ENCODE measurements around the gene NR4A3. TPM values are rescaled to one million over a fixed set of nuclear protein-coding genes. Genes with fewer than 3 reads are reported as not detected.

The NR4A3 gene
- total RNA-seq, 1 experiment from 2014 or later, result 0.24 TPM

DNA sequence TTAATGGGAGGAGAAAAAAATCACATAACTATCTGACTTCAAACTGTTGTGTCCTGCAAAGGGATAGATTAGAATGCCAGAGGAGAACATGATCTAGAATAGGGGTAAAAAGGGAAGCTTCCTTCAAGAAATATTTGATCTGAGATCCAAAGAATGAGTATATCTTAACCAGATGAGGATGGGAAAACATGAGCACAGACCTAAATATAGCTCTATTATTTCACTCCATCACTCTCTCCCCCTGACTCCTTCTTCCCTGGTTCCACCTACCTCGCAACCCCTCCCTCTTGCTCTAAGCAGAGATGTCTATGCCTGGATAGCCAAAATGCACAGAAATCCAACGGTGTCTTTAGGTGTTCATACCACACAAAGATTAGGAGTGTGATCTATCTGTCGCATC, 36.4 kb downstream of the NR4A3 start:
- Histone ChIP-seq H3K4me2 (ENCODE audit: insufficient read depth, insufficient read length, low read length) (no peak overlapping the region), H3K14ac (ENCODE audit: insufficient read depth, low read length) (no peak overlapping the region), H3K79me2 (ENCODE audit: insufficient read depth, low read length) (no peaks in the 10 kb centered on the region), H3K9me3 (ENCODE audit: control insufficient read depth, low read depth, low read length) (no peaks in the 10 kb centered on the region), H3K4me1 (ENCODE audit: insufficient read depth, low read length) (peaks cover 8% of the 10 kb centered on the region; the same call in 1 of the 2 replicates), H3K4ac (ENCODE audit: low read depth, low read length) (no peak overlapping the region), H3K18ac (ENCODE audit: insufficient read length, low read depth, low read length) (no peak overlapping the region), H2BK120ac (ENCODE audit: low read depth, low read length, poor library complexity, severe bottlenecking) (no peak overlapping the region), H3K79me1 (ENCODE audit: insufficient read depth, low read depth, low read length, poor library complexity, severe bottlenecking) (no peaks in the 10 kb centered on the region), H2AFZ (ENCODE audit: low read length) (no peak overlapping the region), H4K5ac (ENCODE audit: insufficient read length, low read depth, low read length) (no peak overlapping the region), H3K56ac (ENCODE audit: insufficient read length, low read depth, low read length) (no peak overlapping the region), H2AK5ac (ENCODE audit: insufficient read length, low read length) (no peak overlapping the region), H4K20me1 (ENCODE audit: control insufficient read depth, insufficient read depth, insufficient read length) (no peaks in the 10 kb centered on the region), H3T11ph (ENCODE audit: low read length) (no peak overlapping the region), H4K91ac (ENCODE audit: insufficient read length, low read depth, low read length) (no peak overlapping the region), H2BK15ac (ENCODE audit: low read depth, low read length) (no peak overlapping the region), H2BK20ac (ENCODE audit: low read depth, low read length, poor library complexity, severe bottlenecking) (no peak overlapping the region), H3K27ac (ENCODE audit: insufficient read length, low read depth, low read length) (no peak overlapping the region), H3K9ac (ENCODE audit: extremely low read depth, insufficient read length, low read length) (no peak overlapping the region), H3K23ac (ENCODE audit: insufficient read length, low read depth, low read length) (no peak overlapping the region), H3K23me2 (ENCODE audit: insufficient read length, low read depth, low read length, poor library complexity, severe bottlenecking) (no peaks in the 10 kb centered on the region), H2BK12ac (ENCODE audit: insufficient read length, low read depth, low read length) (no peak overlapping the region), H3K27me3 (ENCODE audit: insufficient read depth, low read length) (no peaks in the 10 kb centered on the region), H4K8ac (replicated peaks; ENCODE audit: insufficient read length, low read depth, low read length) (no peak overlapping the region), H2BK5ac (ENCODE audit: insufficient read length, low read length) (no peak overlapping the region)
- Mint-ChIP-seq H3K27ac (no peak overlapping the region), H3K27me3 (ENCODE audit: low read depth) (no peaks in the 10 kb centered on the region), H3K36me3 (ENCODE audit: insufficient read depth in 1 of 3, low read depth in 3 of 3) (no peaks in the 10 kb centered on the region; a peak in 1 of 7 replicates), H3K9me3 (peaks cover 0 to 2% of the 10 kb centered on the region in 2 experiments; a peak in 3 of 5 replicates), H3K4me1 (peaks cover 11 to 26% of the 10 kb centered on the region in 2 experiments), H3K4me3 (no peak overlapping the region)
- WGBS (ENCODE audit: extremely low coverage, insufficient read length, low lambda C conversion rate), result no CpG with 5 or more reads among the region's 3 CpGs
- TF ChIP-seq, protein P1, sequence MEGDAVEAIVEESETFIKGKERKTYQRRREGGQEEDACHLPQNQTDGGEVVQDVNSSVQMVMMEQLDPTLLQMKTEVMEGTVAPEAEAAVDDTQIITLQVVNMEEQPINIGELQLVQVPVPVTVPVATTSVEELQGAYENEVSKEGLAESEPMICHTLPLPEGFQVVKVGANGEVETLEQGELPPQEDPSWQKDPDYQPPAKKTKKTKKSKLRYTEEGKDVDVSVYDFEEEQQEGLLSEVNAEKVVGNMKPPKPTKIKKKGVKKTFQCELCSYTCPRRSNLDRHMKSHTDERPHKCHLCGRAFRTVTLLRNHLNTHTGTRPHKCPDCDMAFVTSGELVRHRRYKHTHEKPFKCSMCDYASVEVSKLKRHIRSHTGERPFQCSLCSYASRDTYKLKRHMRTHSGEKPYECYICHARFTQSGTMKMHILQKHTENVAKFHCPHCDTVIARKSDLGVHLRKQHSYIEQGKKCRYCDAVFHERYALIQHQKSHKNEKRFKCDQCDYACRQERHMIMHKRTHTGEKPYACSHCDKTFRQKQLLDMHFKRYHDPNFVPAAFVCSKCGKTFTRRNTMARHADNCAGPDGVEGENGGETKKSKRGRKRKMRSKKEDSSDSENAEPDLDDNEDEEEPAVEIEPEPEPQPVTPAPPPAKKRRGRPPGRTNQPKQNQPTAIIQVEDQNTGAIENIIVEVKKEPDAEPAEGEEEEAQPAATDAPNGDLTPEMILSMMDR (conservative IDR thresholded peaks at IDR 0.05), result no peak
- DNase-seq, result no peak

Measured in H9 (cell line).